ENCODE data around the gene IRF1.

IRF1 gene

GRCh38 chr5:132475987-132476875 lies 14.3 kb downstream of the IRF1 start:
- in situ Hi-C loops (cut with HindIII; ENCODE audit: low sequenced_read_pairs) = loop anchor here (5.0 kb wide), 1 partner anchor 54 kb away; no protein-coding TSS in a partner anchor

GRCh38 chr5:132475497-132475882 lies 15.1 kb downstream of the IRF1 start:
- in situ Hi-C loops (cut with HindIII; ENCODE audit: low sequenced_read_pairs) = loop anchor here (5.0 kb wide), 1 partner anchor 53 kb away; no protein-coding TSS in a partner anchor

DNA sequence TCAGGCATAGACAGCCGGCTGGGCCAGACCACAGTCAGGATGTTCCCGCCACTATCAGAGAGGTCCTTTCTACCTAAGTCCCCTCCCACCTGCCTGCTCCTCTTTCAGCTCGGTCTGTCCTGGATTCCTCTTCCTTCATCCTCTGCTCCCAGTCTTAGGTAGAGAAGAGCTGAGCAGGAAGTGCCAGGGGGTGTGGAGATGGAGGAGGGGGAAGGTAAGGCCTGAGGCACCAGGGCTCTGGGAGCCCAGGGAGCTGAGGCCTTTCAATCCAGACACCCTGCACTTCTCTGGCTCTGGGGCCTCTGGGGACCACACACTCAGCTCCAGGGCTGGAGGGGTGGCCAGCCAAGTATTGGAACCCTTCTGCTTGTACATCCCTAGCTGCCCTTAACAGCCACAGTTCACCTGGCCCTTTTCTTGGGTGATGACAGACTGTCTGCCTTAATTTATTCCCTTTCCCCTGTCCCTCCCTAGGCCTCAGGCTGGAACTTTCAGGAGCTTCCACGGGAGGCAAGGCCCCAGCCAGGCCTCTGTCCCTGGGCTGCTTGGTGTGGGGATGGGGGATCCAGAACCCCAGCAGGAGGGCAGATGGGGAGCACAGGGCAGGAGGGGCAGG lies 15.6 kb downstream of the IRF1 start:
- in situ Hi-C loops (cut with HindIII; ENCODE audit: low sequenced_read_pairs) = loop anchor here (5.0 kb wide), 1 partner anchor 53 kb away; no protein-coding TSS in a partner anchor

GRCh38 chr5:132474131-132474723 lies 16.3 kb downstream of the IRF1 start:
- in situ Hi-C loops (cut with HindIII; ENCODE audit: low sequenced_read_pairs) = no loop called here

GRCh38 chr5:132473668-132474067 lies 16.9 kb downstream of the IRF1 start:
- in situ Hi-C loops (cut with HindIII; ENCODE audit: low sequenced_read_pairs) = no loop called here

DNA sequence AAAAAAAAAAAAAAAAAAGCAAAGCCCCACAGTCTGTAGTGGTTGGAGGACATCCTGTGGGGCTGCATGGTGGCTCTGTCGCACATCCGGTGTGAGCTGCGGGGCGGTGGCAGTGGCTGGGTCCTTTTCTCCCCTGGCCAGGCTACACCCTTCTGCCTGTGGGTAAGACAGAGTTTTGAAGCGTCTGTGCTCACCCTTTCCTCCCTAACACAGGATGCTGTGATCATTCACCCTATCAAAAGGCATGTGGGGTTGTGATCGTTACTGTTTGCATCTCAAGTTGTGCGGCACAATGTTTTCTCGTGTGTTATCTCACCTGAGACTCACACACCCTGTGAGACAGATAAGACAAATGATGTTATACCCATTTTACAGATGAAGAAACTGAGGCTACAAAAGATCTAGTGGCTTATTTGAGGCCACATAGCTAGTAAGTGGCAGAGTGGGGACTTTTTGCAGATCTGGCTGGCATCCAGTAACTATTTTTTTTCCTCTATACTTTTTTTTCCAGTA lies 17.5 kb downstream of the IRF1 start:
- in situ Hi-C loops (cut with HindIII; ENCODE audit: low sequenced_read_pairs) = no loop called here

DNA sequence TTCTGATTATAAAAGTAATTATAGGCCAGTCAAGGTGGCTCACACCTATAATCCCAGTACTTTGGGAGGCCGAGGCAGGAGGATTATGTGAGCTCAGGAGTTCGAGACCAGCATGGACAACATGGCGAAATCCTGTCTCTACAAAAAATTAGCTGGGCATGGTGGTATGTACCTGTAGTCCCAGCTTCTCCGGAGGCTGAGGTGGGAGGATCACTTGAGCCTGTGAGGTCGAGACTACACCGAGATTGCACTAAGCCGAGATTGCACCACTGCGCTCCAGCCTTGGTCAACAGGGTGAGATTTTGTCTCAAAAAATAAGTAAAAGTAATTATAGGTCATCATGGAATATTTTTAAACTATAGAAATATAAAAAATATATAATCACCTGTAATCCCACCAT lies 18.1 kb downstream of the IRF1 start:
- in situ Hi-C loops (cut with HindIII; ENCODE audit: low sequenced_read_pairs) = no loop called here

DNA sequence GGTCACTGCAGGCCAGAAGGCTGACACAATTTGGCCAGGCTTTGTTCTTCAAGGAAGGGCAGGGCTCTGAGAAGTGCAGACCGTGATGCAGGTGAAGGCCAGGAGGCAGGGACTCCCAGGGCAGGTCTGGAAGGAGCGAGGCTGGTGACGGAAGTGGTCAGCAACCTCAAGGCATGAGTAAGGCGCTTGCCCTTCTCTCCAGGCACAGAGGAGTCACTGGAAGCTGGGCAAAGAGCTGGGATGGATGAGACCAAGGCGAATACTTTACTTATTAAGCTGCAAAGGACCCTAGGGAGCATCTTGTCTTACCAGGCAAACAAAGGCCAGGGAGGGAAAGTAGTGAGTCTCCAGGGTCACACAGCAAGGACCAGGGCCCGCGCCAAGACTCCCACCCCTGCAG lies 18.6 kb downstream of the IRF1 start:
- in situ Hi-C loops (cut with HindIII; ENCODE audit: low sequenced_read_pairs) = no loop called here

DNA sequence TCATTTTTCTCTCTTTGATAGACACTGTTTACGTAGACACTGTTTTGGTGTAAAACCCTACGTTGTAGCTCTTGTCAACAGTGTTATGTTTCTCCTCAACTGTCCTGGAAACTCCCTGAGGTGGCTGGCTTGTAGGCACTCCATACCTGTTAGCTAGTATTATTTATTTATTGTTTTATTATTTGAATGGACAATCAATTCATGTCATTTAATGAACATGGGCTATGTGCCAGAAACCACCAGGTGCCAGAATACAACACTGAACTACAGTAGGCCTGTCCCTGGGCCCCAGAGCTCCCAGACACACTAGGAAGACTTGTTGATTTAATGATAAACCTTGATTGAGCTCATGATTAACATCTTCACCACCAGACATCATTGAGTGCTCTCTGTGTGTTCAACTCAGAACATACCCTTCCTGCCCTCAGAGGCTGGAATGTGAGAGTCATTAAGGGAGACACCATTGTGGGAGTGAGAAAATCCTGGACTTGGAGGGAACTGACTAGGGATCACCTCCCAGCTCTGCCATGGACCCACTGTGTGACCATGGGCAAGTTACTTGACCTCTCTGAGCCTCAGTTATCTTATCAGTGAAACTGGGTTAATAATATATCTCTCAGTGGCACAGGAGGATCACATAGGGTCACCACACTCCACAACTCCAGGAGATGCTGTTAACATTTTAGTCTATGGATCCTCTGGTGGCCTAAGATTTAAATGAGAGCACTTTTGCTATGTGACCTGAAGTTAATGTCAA lies 19.2 kb downstream of the IRF1 start:
- in situ Hi-C loops (cut with HindIII; ENCODE audit: low sequenced_read_pairs) = no loop called here

DNA sequence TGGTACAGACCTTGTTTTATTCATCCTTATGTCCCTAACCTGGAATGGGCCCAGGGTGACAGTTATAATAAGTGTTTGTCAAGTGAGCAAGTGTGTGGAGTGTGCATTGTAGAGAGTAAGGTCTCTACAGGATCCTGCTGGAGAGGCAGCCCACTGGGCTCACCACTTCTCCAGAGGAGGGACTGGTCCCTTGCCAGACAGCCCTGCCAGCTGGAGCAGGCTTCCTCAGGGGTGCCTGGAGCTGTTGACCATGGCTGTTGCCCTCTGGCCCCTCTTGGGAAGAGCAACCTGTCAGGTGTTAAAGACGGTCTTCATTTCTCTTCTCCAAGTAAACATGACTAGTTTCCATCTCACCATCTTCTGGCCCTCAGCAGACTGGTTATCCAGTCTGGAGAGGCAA lies 20.0 kb downstream of the IRF1 start:
- in situ Hi-C loops (cut with HindIII; ENCODE audit: low sequenced_read_pairs) = no loop called here

DNA sequence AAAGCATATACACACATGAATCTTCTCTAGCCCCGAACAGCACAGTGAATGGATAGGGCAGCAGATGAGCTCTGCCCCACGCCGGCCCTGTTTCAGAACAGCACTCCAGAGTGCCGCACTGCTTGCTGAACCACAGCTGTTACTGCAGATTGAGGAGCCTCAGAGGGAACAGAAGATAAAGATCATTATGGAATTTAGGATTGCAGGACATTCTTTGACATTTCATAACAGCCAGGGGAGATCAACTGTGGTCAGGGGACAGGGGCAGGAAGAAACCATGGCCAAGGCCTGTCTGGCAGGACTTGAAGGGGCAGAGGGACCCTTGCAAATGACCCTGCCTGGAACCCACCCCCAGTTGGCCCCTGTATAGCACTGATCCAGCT lies 20.6 kb downstream of the IRF1 start:
- in situ Hi-C loops (cut with HindIII; ENCODE audit: low sequenced_read_pairs) = no loop called here

DNA sequence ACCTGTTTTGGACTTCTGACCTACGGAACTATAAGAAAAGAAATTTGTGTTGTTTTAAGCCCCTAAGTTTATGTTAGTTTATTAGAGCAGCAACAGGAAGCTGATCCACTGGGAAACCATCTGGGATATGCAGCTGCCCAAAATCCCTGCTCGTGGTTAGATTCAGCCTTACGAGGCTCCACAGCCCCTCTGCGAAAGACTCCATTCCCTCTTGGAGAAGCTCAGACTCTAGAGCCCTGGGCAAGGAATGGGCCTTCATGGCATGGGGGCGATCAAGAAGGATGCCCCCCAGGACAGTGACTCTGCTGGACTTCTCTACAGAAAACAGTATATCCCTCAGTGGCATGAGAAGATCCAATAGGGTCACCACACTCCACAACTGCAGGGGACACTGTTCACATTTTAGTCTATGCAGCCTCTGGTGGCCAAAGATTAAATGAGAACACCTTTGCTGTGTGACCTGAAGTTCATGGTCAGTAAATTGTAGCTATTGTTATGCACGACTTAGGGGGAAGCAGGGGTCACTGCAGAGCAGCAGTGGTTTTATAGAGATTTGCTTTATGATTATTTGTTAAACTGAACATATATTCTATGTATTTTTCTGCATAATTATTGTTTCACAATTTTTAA lies 21.1 kb downstream of the IRF1 start:
- in situ Hi-C loops (cut with HindIII; ENCODE audit: low sequenced_read_pairs) = no loop called here

GRCh38 chr5:132468656-132469379 lies 21.8 kb downstream of the IRF1 start:
- in situ Hi-C loops (cut with HindIII; ENCODE audit: low sequenced_read_pairs) = no loop called here

DNA sequence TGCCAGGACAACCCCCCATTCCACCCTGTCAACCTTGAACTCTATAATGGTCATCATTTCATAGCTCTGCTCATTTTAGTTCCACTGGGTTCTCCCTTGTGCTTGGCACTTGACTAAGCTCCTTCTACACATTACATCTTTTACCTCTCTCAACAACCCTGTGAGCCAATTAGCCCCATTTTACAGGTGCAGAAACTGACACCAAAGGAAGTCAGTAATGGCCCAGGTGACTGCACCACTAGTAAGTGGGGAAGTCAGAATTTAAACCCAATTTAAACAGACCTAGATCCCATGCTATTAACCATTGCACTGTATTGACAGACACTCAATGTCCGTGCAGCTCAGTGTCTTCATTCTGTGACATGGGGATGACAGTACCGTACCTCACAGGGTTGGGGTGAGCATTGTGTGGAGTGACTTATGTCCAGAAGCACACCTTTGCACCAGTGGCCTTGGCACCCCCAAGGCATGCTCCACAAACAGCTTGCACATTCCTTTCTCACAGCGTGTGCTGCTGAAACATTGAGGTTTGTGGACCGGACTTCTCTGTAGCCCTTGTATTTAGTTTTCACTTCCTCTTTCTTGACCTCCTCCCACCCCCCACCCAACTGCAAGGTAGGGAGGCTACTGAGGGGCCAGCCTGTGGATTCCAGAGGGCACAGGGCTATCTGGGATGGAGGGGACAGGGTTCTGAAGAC lies 23.1 kb downstream of the IRF1 start:
- in situ Hi-C loops (cut with HindIII; ENCODE audit: low sequenced_read_pairs) = no loop called here

- in situ Hi-C loops (cut with HindIII; ENCODE audit: low sequenced_read_pairs) = no loop called here
Observed at GRCh38 chr5:132466433-132467286, 23.9 kb downstream of the IRF1 start.

- in situ Hi-C loops (cut with HindIII; ENCODE audit: low sequenced_read_pairs) = no loop called here
Observed at GRCh38 chr5:132465059-132465707, 25.4 kb downstream of the IRF1 start.

DNA sequence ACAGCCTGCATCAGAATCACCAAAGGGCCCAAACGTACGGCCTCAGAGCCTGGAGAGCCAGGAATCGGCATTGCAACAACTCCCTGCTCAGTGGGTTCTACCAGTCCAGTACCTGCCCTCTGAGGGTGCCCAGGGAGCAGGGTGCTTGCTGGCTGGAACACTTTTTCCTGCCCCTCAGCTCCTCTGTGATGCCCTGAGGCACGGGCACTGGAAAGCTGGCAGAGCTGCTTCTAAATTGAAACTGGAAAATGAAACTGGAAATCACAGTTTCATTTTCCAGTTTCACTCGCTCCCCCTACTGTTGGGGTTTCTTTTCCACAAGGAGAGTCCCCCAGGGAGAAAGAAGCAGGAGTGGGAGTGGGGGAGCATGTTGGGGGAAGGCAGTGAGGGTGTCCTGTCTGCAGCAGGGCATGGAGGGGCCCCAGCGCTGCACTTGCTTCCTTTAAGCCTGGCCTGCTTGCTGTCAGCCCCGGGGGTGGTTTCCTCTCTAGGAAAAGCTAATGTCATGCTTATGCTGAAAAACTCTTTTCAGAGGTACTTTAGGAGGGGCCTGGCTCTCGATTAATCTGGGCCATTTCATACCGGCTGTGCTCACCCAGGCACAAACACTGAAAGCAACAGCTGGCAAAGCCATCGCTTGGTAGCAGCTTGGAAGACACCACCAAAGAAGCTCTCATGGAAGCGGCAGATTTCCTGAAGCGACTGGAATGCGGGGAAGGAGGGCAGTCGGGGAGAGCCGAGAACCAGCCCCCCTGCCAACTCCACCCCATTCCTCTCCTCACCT lies 26.2 kb downstream of the IRF1 start:
- in situ Hi-C loops (cut with HindIII; ENCODE audit: low sequenced_read_pairs) = no loop called here

Measured in endothelial cell of hepatic sinusoid (primary cell).